Measurements from ENCODE around the gene KIF26A. TPM values are rescaled to one million over a fixed set of nuclear protein-coding genes. Genes with fewer than 3 reads are reported as not detected.

The KIF26A gene
- total and polyA plus RNA-seq, 2 experiments from 2014 or later = 3.5 to 5.0 TPM

DNA sequence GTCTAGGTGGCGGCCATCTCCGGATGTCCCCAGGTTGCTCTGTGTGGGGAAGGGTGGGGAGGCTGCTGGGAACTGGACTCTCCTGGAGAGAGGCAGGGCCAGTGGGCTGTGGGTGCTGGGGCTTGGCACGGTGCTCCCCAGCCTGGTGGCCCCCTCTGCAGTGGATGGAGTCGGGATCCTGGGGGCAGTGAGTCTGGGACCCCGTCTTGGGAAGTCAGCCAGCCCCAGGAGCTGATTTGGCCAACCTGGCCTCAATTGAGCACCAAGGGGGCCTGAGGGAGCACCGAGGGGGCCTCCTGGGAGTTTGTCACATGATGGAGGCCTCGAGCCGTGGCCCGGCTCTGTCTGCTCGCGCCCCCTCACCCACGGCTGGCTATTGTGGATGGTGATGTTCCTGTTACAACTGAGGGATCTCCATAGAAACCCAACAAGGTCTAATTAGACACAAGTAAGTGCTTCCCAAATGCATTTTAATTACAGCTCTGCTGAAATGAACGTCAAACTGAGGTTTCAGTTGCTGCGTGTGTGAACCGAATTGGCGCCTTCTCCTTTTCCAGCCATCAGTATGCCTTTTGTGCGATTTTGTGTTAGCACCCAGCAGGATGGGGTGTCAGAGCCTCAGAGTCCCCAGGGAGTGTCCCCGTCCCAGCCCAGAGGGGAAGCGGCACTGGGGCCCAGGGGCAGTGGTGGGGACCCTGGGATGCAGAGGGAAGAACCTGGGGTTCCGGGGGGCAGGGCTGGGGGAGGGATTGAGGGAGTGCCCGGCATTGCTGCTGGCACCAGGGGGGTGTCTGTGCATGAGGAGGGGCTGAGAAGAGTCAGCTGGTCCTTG, 71.8 kb downstream of the KIF26A start:
- Histone ChIP-seq H3K27ac (no peak overlapping the region), H2AFZ (no peak overlapping the region), H3K4me1 (ENCODE audit: insufficient read depth) (peaks cover 5% of the 10 kb centered on the region), H3K9me2 (replicated peaks; ENCODE audit: insufficient read depth) (no peaks in the 10 kb centered on the region), H3K27me3 (no peaks in the 10 kb centered on the region), H3K36me3 (replicated peaks; ENCODE audit: insufficient read depth, low read depth) (no peaks in the 10 kb centered on the region), H4K20me1 (ENCODE audit: insufficient read depth, poor library complexity, severe bottlenecking) (no peaks in the 10 kb centered on the region), H3K4me3 (no peak overlapping the region), H3K4me2 (no peak overlapping the region), H3K79me2 (no peaks in the 10 kb centered on the region), H3K9me3 (ENCODE audit: low read depth) (no peaks in the 10 kb centered on the region)
- no peak for DNase-seq (ENCODE audit: low spot score)
- TF ChIP-seq, protein P1, sequence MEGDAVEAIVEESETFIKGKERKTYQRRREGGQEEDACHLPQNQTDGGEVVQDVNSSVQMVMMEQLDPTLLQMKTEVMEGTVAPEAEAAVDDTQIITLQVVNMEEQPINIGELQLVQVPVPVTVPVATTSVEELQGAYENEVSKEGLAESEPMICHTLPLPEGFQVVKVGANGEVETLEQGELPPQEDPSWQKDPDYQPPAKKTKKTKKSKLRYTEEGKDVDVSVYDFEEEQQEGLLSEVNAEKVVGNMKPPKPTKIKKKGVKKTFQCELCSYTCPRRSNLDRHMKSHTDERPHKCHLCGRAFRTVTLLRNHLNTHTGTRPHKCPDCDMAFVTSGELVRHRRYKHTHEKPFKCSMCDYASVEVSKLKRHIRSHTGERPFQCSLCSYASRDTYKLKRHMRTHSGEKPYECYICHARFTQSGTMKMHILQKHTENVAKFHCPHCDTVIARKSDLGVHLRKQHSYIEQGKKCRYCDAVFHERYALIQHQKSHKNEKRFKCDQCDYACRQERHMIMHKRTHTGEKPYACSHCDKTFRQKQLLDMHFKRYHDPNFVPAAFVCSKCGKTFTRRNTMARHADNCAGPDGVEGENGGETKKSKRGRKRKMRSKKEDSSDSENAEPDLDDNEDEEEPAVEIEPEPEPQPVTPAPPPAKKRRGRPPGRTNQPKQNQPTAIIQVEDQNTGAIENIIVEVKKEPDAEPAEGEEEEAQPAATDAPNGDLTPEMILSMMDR (IDR thresholded peaks at IDR 0.05; ENCODE audit: poor library complexity) = no peak
- 90% methylated on average over 21 of the region's 21 CpGs for WGBS (ENCODE audit: low lambda C conversion rate, missing lambda C conversion rate)

GRCh38 chr14:104210817-104211195, 72.4 kb downstream of the KIF26A start:
- Histone ChIP-seq H2AFZ (no peak overlapping the region), H3K27me3 (no peaks in the 10 kb centered on the region), H3K4me1 (ENCODE audit: insufficient read depth) (peaks cover 5% of the 10 kb centered on the region), H4K20me1 (ENCODE audit: insufficient read depth, poor library complexity, severe bottlenecking) (no peaks in the 10 kb centered on the region), H3K79me2 (no peaks in the 10 kb centered on the region), H3K27ac (no peak overlapping the region), H3K9me3 (ENCODE audit: low read depth) (no peaks in the 10 kb centered on the region), H3K4me3 (no peak overlapping the region), H3K9me2 (replicated peaks; ENCODE audit: insufficient read depth) (no peaks in the 10 kb centered on the region), H3K4me2 (no peak overlapping the region), H3K36me3 (replicated peaks; ENCODE audit: insufficient read depth, low read depth) (no peaks in the 10 kb centered on the region)
- DNase-seq (ENCODE audit: low spot score) = no peak
- TF ChIP-seq EZH2 (IDR thresholded peaks at IDR 0.05; ENCODE audit: borderline replicate concordance) = no peak
- TF ChIP-seq EZH2phosphoT487 (IDR thresholded peaks at IDR 0.05; ENCODE audit: low read depth, severe bottlenecking, unreplicated experiment) = no peak
- TF ChIP-seq, protein P1 (IDR thresholded peaks at IDR 0.05; ENCODE audit: poor library complexity) = no peak
- 87% methylated on average over 11 of the region's 11 CpGs for WGBS (ENCODE audit: low lambda C conversion rate, missing lambda C conversion rate)

DNA sequence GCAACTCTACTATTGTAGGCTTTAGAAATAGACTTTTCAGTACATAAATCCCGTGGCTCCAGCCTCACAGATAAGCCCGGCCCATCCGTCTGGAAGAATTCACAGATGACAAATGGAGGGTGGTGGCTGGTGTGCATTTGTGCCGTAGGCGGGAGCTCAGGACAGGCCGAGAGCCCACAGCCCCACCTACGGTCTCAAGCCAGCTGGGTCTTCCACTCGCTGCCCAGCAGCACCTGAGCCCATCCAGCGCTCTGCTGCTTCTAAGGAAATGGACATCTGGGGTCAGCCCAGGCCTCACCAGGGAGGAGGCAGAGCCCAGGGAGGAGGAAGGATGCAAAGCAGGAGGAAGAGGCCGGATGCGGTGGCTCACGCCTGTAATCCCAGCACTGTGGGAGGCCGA, 72.8 kb downstream of the KIF26A start:
- Histone ChIP-seq H3K27me3 (no peaks in the 10 kb centered on the region), H3K27ac (no peak overlapping the region), H3K4me2 (no peak overlapping the region), H3K79me2 (no peaks in the 10 kb centered on the region), H4K20me1 (ENCODE audit: insufficient read depth, poor library complexity, severe bottlenecking) (no peaks in the 10 kb centered on the region), H3K36me3 (replicated peaks; ENCODE audit: insufficient read depth, low read depth) (no peaks in the 10 kb centered on the region), H3K4me1 (ENCODE audit: insufficient read depth) (peaks cover 5% of the 10 kb centered on the region), H3K9me2 (replicated peaks; ENCODE audit: insufficient read depth) (no peaks in the 10 kb centered on the region), H3K9me3 (ENCODE audit: low read depth) (no peaks in the 10 kb centered on the region), H2AFZ (no peak overlapping the region), H3K4me3 (no peak overlapping the region)
- no peak for TF ChIP-seq EZH2phosphoT487 (IDR thresholded peaks at IDR 0.05; ENCODE audit: low read depth, severe bottlenecking, unreplicated experiment)
- TF ChIP-seq, protein P1 (IDR thresholded peaks at IDR 0.05; ENCODE audit: poor library complexity) = no peak
- no peak for TF ChIP-seq EZH2 (IDR thresholded peaks at IDR 0.05; ENCODE audit: borderline replicate concordance)
- DNase-seq (ENCODE audit: low spot score) = no peak
- 63% methylated on average over 13 of the region's 13 CpGs for WGBS (ENCODE audit: low lambda C conversion rate, missing lambda C conversion rate)

All from hepatocyte (in vitro differentiated cells).